GM21576 (cell line): ENCODE measurements around the gene CCDC27.
"Not testable (repeated sequence)": the region's sequence is repeated elsewhere in the genome, so short reads cannot be mapped to it uniquely, and the experiment has no call there.

Experiments used
- ATAC-seq: cut with Tn5 transposase; IDR thresholded peaks from one replicate; pipeline ENCODE4 v1.9.1; 2021; ENCODE audit warnings: mild to moderate bottlenecking, moderate library complexity; ENCODE audit not compliant: unreplicated experiment

CCDC27 gene

GRCh38 chr1:3788756-3789420 is 36.6 kb downstream of the CCDC27 start:
- no peak for ATAC-seq

GRCh38 chr1:3789421-3790300 is 37.4 kb downstream of the CCDC27 start:
- ATAC-seq, result no peak

- no peak for ATAC-seq
These were observed 38.3 kb downstream of the CCDC27 start for GRCh38 chr1:3790500-3790923.

DNA sequence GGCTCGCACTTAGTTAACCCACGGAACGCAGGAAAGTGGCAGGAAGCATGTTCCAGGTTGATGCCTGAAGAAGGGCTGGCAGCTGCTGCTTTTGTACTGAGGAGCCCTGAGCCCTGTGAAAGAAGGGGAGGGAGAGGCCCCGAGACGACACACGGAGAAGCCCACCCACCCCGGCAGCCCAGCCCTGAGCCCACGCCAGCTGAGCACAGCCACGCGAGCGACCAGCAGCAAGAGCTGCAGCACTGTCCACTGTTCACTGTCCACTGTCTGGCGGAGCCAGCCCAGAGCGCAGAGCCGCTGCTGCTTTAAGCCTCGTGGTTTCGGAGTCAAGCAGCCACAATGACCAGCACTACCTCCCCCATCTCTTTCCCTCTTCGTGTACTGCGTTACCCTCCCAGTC is 38.7 kb downstream of the CCDC27 start:
- no peak for ATAC-seq

DNA sequence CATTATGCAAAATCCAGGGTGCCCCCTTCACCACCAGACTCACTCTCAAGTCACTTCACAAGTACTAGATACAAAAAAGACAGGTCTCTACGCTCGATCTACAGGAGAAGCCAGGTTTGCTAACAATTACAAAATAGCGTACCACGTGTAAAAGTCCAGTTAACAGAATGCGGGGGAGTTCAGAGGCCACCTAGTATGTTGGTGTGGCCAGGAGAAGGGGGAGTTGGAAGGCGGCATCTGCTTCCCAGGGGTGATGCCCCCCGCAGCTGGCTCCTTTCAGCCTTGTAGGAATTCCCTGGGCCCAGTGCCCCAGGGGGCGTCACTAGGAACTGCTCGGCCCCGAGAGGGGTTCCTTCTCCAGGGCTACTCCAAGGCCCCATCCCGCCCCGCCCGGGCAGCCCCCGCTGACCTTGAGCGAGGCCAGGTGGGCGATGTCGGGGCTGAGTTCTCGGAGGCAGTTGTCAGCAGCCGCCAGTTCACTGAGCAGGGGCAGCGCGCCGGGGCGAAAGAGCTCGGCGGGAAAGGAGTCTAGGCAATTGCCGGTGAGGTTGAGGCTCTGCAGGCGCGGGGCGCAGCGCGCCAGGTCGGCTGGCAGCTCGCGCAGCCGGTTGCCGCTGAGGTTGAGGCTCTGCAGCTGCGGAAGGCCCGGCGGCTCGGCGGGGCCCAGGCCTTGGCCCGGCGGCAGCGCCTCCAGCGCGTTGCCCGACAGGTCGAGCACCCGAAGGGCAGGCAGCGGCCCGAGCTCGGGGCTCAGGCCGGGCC is 43.4 kb downstream of the CCDC27 start:
- no peak for ATAC-seq

DNA sequence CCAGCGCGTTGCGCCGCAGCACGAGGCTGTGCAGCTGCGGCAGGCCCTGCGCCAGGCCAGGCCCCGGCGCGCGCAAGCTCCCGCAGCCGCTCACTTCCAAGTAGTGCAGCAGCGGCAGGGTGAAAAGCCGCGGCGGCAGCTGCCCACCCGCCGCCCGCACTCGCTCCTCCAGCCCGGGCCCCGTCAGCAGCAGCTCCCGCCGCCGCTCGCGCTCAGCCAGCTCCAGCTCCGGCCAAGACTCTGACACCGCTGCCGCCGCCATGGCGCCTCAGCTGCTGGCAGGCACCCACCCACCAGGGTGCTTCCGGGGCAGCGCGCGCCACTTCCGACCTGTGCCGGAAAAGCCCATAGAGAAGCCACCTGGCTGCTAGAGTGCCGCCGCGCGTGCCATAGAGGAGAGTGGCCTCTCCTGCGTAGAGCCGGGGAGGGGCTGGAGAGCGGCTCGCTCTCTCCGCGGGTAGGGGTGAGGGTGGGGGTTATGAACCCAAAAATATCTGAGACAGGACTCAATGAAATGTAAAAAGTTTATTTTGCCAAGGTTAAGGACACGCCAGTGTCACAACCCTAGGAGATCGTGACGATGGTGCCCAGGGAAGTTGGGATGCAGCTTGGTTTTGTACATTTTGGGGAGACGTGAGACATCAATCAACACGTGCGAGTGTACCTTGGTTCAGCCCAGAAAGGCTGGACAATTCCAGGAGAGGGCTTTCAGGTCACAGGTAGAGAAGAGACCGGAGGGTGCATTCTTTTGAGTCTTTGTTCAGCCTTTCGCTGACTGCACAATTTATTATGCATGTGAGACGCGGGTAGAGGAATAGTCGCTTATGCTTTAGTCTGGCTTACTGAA is 44.2 kb downstream of the CCDC27 start, which contains the start of gene LRRC47:
LRRC47 (minus strand) TSS at position 284 of the 847 bp plus-strand sequence; CDS start at position 262, 22 bp downstream.
- ATAC-seq, result peak; percentile 96

DNA sequence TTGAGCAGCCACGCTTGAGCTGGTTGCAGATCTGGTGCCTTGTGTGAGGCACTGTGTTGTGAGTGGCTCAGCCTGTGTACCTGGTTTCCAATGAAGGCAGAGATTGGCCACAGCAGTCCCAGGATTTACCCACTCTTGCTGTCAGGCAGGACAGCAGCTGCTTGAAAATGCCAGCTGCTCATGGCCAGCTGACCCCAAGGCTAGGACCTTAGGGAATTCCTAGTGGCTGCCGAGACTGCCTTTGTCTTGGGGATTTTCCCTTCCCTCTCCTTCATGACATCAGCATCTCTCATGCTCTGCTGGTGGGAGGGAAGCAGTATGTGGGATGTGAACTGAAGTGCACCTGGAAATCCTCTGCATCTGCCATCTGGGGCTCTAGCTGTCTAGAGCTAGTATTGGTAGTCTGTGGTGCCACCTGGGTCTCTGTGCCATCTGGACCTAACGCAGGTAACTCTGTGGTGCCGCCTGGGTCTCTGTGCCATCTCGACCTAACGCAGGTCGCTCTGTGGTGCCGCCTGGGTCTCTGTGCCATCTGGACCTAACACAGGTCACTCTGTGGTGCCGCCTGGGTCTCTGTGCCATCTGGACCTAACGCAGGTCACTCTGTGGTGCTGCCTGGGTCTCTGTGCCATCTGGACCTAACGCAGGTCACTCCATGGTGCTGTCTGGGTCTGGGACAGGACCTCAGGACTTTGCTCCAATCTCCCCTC is 47.9 kb downstream of the CCDC27 start:
- no peak for ATAC-seq

DNA sequence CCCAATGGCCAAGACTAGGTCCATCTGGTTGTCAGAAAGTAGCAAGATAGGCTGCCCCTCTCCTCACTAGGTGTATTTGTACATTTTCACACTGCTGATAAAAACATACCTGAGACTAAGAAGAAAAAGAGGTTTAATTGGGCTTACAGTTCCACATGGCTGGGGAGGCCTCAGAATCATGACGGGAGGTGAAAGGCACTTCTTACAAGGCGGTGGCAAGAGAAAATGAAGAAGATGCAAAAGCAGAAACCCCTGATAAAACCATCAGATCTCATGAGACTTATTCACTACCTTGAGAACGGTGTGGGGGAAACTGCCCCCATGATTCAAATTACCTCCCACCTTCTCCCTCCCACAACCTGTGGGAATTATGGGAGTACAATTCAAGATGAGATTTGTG is 48.5 kb downstream of the CCDC27 start:
- not testable (repeated sequence) for ATAC-seq

DNA sequence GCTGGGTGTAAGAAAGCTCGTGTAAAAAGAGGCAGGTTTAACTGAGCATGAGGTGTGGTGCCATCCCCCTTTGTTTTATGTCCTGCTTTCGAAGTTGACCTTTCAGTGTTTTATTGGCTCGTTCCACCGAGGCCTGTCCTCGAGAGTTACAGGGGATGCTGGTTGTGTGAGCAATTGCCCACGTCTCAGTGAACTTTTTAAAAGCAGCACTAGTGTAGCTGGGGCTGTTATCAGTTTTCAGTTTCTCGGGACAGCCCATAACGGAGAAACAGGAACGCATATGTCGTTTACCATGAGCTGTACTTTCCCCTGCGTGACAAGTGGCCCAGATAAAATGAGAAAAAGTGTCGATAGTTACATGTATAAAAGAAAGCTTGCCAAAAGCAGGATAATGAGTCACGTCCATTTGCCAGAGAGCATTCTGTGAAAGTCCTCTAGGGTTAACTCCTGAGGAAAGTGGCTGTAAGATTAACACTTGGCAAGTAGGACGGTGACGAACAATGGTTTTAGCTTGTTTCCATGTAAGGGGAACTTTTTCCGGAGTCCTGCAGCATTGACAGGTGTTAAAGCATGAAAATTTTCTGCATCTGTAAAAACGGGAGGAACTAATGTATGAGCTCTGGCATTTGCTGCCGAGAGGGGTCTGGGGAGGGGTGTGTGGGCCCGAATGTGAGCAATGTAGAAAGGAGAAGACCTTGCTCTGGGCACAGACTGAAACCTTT is 51.8 kb downstream of the CCDC27 start:
- ATAC-seq, result no peak

GRCh38 chr1:3804627-3804944 is 52.3 kb downstream of the CCDC27 start:
- ATAC-seq, result not testable (repeated sequence)

- no peak for ATAC-seq
These were observed 52.8 kb downstream of the CCDC27 start for GRCh38 chr1:3805038-3805437.

GRCh38 chr1:3807769-3808168 is 55.5 kb downstream of the CCDC27 start:
- no peak for ATAC-seq

GRCh38 chr1:3809680-3810079 is 57.4 kb downstream of the CCDC27 start:
- no peak for ATAC-seq

DNA sequence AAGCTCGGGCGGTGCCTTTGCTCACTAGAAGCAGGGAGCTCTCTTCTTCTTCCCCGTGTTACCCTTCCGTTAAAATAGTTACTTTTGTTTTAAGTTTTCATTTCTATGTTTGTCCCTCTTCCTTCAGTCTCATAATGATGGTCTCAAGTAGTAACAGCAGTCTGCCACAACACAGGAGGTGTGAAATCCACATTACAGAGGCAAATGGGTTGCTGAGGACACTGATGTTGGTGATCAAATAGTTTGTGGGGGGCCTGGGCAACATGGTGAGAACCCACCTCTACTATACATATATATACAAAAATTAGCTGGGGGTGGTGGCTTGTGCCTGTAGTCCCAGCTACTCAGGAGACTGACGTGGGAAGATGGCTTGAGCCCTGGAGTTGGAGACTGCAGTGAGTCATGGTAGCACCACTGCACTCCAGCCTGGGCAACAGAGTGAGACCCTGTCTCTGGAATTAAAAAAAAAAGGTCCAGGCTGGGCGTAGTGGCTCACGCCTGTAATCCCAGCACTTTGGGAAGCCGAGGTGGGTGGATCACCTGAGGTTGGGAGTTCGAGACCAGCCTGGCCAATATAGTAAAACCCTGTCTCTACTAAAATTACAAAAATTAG is 58.0 kb downstream of the CCDC27 start:
- not testable (repeated sequence) for ATAC-seq

DNA sequence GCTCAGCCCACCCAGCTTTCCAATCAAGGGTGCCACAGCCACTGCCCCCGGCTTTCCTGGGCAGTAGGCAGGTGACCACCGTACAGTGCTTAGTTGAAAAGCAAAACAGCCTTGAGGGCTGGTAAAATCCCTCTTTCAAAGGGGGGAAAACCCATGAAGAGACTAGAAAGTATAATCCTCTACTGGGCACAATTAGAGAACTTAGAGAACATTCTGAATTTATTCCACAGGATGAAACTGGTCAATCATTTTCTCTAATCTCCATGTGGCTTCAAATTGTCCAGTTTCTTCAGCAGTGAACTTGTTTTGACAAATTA is 59.3 kb downstream of the CCDC27 start:
- no peak for ATAC-seq

DNA sequence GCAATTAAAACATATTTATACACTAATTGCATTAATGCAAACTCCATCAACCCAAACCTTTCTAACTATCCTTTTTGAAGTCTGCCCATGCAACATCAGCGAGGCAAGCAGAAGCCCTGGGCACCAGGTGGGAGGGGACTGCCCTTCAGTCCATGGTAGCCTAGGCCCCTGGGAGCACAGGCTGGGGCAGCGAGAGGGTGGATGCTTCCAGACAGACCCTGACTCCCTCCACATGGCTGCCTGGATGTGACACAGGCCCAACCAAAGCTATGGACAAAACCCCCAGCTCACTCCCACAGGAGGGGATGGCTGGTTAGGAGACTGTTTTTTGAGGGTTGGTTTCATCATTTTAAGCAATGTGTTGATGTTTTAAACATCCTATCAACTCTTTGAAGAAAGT is 61.8 kb downstream of the CCDC27 start:
- no peak for ATAC-seq

GRCh38 chr1:3814771-3815561 is 62.7 kb downstream of the CCDC27 start:
- ATAC-seq, result no peak
